Measurements from ENCODE around the gene SLC39A12. TPM values are rescaled to one million over a fixed set of nuclear protein-coding genes. Genes with fewer than 3 reads are reported as not detected.

Gene SLC39A12
- total and polyA plus RNA-seq, 8 donors, result 0.05 TPM; not detected in 7

GRCh38 chr10:18005445-18005780 lies 53.7 kb downstream of the SLC39A12 start:
- DNase-seq (no peak), FAIRE-seq (no peak), ATAC-seq (no peak)
- no peaks in the 10 kb centered on the region for H3K36me3 ChIP-seq
- no peak overlapping the region for H3K4me3 ChIP-seq
- H3K27ac ChIP-seq, result no peak overlapping the region
- intact Hi-C loops (cut with DNase I), result no loop called here
- H3K9me3 ChIP-seq, result no peaks in the 10 kb centered on the region
- peaks cover 0 to 8% (median 3%) of the 10 kb centered on the region in 3 donors for H3K4me1 ChIP-seq
- TF ChIP-seq CTCF (IDR thresholded peaks at IDR 0.05), result no peak
- no peaks in the 10 kb centered on the region for H3K27me3 ChIP-seq
- 13 to 20% methylated on average over 3 of the region's 3 CpGs for WGBS, 2 donors

GRCh38 chr10:18005781-18006456 lies 54.2 kb downstream of the SLC39A12 start:
- intact Hi-C loops (cut with DNase I), result no loop called here
- H3K27me3 ChIP-seq, result no peaks in the 10 kb centered on the region
- no peak overlapping the region for H3K27ac ChIP-seq
- H3K36me3 ChIP-seq, result no peaks in the 10 kb centered on the region
- WGBS, 2 donors, result 2 to 6% methylated on average over 6 of the region's 6 CpGs
- no peak overlapping the region for H3K4me3 ChIP-seq
- no peaks in the 10 kb centered on the region for H3K9me3 ChIP-seq
- DNase-seq, result no peak
- FAIRE-seq, result no peak
- H3K4me1 ChIP-seq, result peaks cover 0 to 8% (median 3%) of the 10 kb centered on the region in 3 donors
- ATAC-seq, result peak in 1 of 4 donors; percentile 8
- TF ChIP-seq CTCF (IDR thresholded peaks at IDR 0.05), result no peak

- no peak for TF ChIP-seq CTCF (IDR thresholded peaks at IDR 0.05)
- FAIRE-seq (no peak), DNase-seq (no peak), ATAC-seq (no peak)
- Histone ChIP-seq H3K27me3 (no peaks in the 10 kb centered on the region), H3K9me3 (no peaks in the 10 kb centered on the region), H3K36me3 (no peaks in the 10 kb centered on the region), H3K4me3 (no peak overlapping the region), H3K27ac (no peak overlapping the region), H3K4me1 (peaks cover 0 to 8% (median 3%) of the 10 kb centered on the region in 3 donors)
- intact Hi-C loops (cut with DNase I), result no loop called here
- 33 to 34% methylated on average over 1 of the region's 1 CpG for WGBS, 2 donors
These were observed 57.3 kb downstream of the SLC39A12 start for GRCh38 chr10:18008986-18009385.

GRCh38 chr10:18010050-18010449 lies 58.3 kb downstream of the SLC39A12 start:
- H3K9me3 ChIP-seq, result no peaks in the 10 kb centered on the region
- no peak for TF ChIP-seq CTCF (IDR thresholded peaks at IDR 0.05)
- no peak for ATAC-seq
- FAIRE-seq, result no peak
- intact Hi-C loops (cut with DNase I), result no loop called here
- no peak for DNase-seq
- H3K27me3 ChIP-seq, result no peaks in the 10 kb centered on the region
- H3K36me3 ChIP-seq, result no peaks in the 10 kb centered on the region
- H3K27ac ChIP-seq, result no peak overlapping the region
- no peak overlapping the region for H3K4me3 ChIP-seq
- 25% methylated on average over 2 of the region's 2 CpGs for WGBS, 2 donors
- peaks cover 0 to 8% (median 3%) of the 10 kb centered on the region in 3 donors for H3K4me1 ChIP-seq

- H3K9me3 ChIP-seq, result no peaks in the 10 kb centered on the region
- ATAC-seq (no peak), DNase-seq (no peak), FAIRE-seq (no peak)
- H3K27ac ChIP-seq, result no peak overlapping the region
- H3K27me3 ChIP-seq, result no peaks in the 10 kb centered on the region
- intact Hi-C loops (cut with DNase I), result no loop called here
- H3K4me1 ChIP-seq, result no peaks in the 10 kb centered on the region
- no peak overlapping the region for H3K4me3 ChIP-seq
- 66 to 77% methylated on average over 1 of the region's 1 CpG for WGBS, 2 donors
- TF ChIP-seq CTCF (IDR thresholded peaks at IDR 0.05), result no peak
- no peaks in the 10 kb centered on the region for H3K36me3 ChIP-seq
These were observed 68.8 kb downstream of the SLC39A12 start for GRCh38 chr10:18020523-18020922.

All from pancreas (tissue), 10 donors.